Inferior parietal cortex (tissue), 1 donor: ENCODE measurements around the gene CNGB1.
"Not testable (repeated sequence)": the region's sequence is repeated elsewhere in the genome, so short reads cannot be mapped to it uniquely, and the experiment has no call there.

Experiments used
- DNase-seq: peaks from one replicate; pipeline ENCODE4 v3.0.0-alpha.2; 2016; ENCODE audit errors: extremely low spot score

CNGB1 gene

GRCh38 chr16:57929250-57929649 is 41.7 kb downstream of the CNGB1 start:
- DNase-seq: no peak

- no peak for DNase-seq
Measured at GRCh38 chr16:57926041-57926440, 44.9 kb downstream of the CNGB1 start.

GRCh38 chr16:57925310-57925709 is 45.6 kb downstream of the CNGB1 start:
- no peak for DNase-seq

- DNase-seq: no peak
Measured at GRCh38 chr16:57924514-57924913, 46.4 kb downstream of the CNGB1 start.

GRCh38 chr16:57923841-57924240 is 47.1 kb downstream of the CNGB1 start:
- no peak for DNase-seq

GRCh38 chr16:57923418-57923817 is 47.5 kb downstream of the CNGB1 start:
- no peak for DNase-seq

GRCh38 chr16:57920880-57921229 is 50.1 kb downstream of the CNGB1 start:
- no peak for DNase-seq

GRCh38 chr16:57920215-57920879 is 50.6 kb downstream of the CNGB1 start:
- no peak for DNase-seq

GRCh38 chr16:57918994-57919393 is 51.9 kb downstream of the CNGB1 start:
- DNase-seq: no peak

- no peak for DNase-seq
Measured at GRCh38 chr16:57918444-57918843, 52.5 kb downstream of the CNGB1 start.

- not testable (repeated sequence) for DNase-seq
Measured at GRCh38 chr16:57917929-57918328, 53.0 kb downstream of the CNGB1 start.

- DNase-seq: not testable (repeated sequence)
Measured at GRCh38 chr16:57917489-57917888, 53.4 kb downstream of the CNGB1 start.

GRCh38 chr16:57916735-57917438 is 54.0 kb downstream of the CNGB1 start:
- DNase-seq: no peak

GRCh38 chr16:57915811-57916488 is 55.0 kb downstream of the CNGB1 start:
- no peak for DNase-seq

- no peak for DNase-seq
Measured at GRCh38 chr16:57915267-57915666, 55.7 kb downstream of the CNGB1 start.

- no peak for DNase-seq
Measured at GRCh38 chr16:57914244-57915173, 56.4 kb downstream of the CNGB1 start.

GRCh38 chr16:57912529-57913260 is 58.2 kb downstream of the CNGB1 start:
- DNase-seq: no peak

- no peak for DNase-seq
Measured at GRCh38 chr16:57911743-57912142, 59.2 kb downstream of the CNGB1 start.

GRCh38 chr16:57910696-57911095 is 60.2 kb downstream of the CNGB1 start:
- DNase-seq: no peak

GRCh38 chr16:57908409-57908987 is 62.4 kb downstream of the CNGB1 start:
- DNase-seq: no peak
